HepG2 (cell line): ENCODE measurements around the gene MTSS2. TPM values are rescaled to one million over a fixed set of nuclear protein-coding genes. Genes with fewer than 3 reads are reported as not detected.

Experiments used
- CC2D1A ChIP-seq: sonication (generic); formaldehyde crosslinking; IDR thresholded peaks from 2 replicates; pipeline ENCODE4 v1.8.1; 2023; ENCODE audit warnings: mild to moderate bottlenecking, missing genetic modification reagents
- IKZF4 ChIP-seq: sonication (generic); formaldehyde crosslinking; IDR thresholded peaks from 2 replicates; pipeline ENCODE4 v1.5.1; 2020; ENCODE audit warnings: borderline replicate concordance, mild to moderate bottlenecking, low read depth, missing genetic modification reagents; ENCODE audit errors: not compliant biosample characterization
- MBD4 ChIP-seq: IDR thresholded peaks from 2 replicates; pipeline ENCODE4 v1.6.1; 2012; ENCODE audit warnings: low read length, inconsistent platforms, borderline replicate concordance
- MXI1 ChIP-seq: IDR thresholded peaks from 3 replicates; pipeline ENCODE4 v1.6.1; 2012; ENCODE audit warnings: low read depth, low read length, inconsistent platforms, borderline replicate concordance
- SMAD1 ChIP-seq: sonication (generic); formaldehyde crosslinking; IDR thresholded peaks from 2 replicates; pipeline ENCODE4 v1.4.0; 2020; ENCODE audit warnings: missing genetic modification reagents, low read depth, mild to moderate bottlenecking, borderline replicate concordance
- SMARCE1 ChIP-seq: fragments of 450-650 bp; IDR thresholded peaks from 2 replicates; pipeline ENCODE4 v1.6.1; 2017; ENCODE audit warnings: borderline replicate concordance
- THAP8 ChIP-seq: sonication (generic); formaldehyde crosslinking; IDR thresholded peaks from 2 replicates; pipeline ENCODE4 v1.5.1; 2020; ENCODE audit warnings: missing genetic modification reagents, mild to moderate bottlenecking, borderline replicate concordance
- U2AF2 ChIP-seq: fragments of 200-400 bp; formaldehyde crosslinking; IDR thresholded peaks from 2 replicates; pipeline ENCODE4 v1.6.1; 2017; ENCODE audit warnings: low read depth, mild to moderate bottlenecking, low read length
- YEATS4 ChIP-seq: sonication (generic); formaldehyde crosslinking; IDR thresholded peaks from 2 replicates; pipeline ENCODE4 v1.4.0; 2020; ENCODE audit warnings: missing genetic modification reagents, borderline replicate concordance
- ZFP90 ChIP-seq: sonication (generic); formaldehyde crosslinking; IDR thresholded peaks from 2 replicates; pipeline ENCODE4 v1.8.0; 2022; ENCODE audit warnings: missing genetic modification reagents, mild to moderate bottlenecking, inconsistent platforms, borderline replicate concordance
- ZFP91 ChIP-seq: sonication (generic); formaldehyde crosslinking; IDR thresholded peaks from 2 replicates; pipeline ENCODE4 v1.9.0; 2022; ENCODE audit warnings: missing genetic modification reagents, mild to moderate bottlenecking, borderline replicate concordance
- ZFYVE20 ChIP-seq: sonication (generic); formaldehyde crosslinking; IDR thresholded peaks from 2 replicates; pipeline ENCODE4 v1.8.0; 2023; ENCODE audit warnings: low read depth, mild to moderate bottlenecking, moderate library complexity, missing genetic modification reagents, borderline replicate concordance
- ZNF160 ChIP-seq: sonication (generic); formaldehyde crosslinking; IDR thresholded peaks from 2 replicates; pipeline ENCODE4 v1.8.0; 2022; ENCODE audit warnings: mild to moderate bottlenecking, inconsistent platforms, missing genetic modification reagents
- ZNF276 ChIP-seq: sonication (generic); formaldehyde crosslinking; IDR thresholded peaks from 2 replicates; pipeline ENCODE4 v1.4.0; 2020; ENCODE audit warnings: mild to moderate bottlenecking, low read depth, missing genetic modification reagents
- ZNF318 ChIP-seq: sonication (generic); formaldehyde crosslinking; IDR thresholded peaks from 2 replicates; pipeline ENCODE4 v1.4.0; 2020; ENCODE audit warnings: mild to moderate bottlenecking, missing genetic modification reagents
- ZNF337 ChIP-seq: sonication (generic); formaldehyde crosslinking; IDR thresholded peaks from 2 replicates; pipeline ENCODE4 v1.5.1; 2020; ENCODE audit warnings: missing genetic modification reagents, low read depth, mild to moderate bottlenecking, borderline replicate concordance
- polyA plus RNA-seq, 8 experiments: library from polyadenylated mRNA; depleted of rRNA in 3 of 8; stranded (reverse) in 7 of 8; unstranded in 1 of 8; fragments of >200 nt; fragmentation: Illumina TruSeq in 4 of 8; extraction: Trizol in 4 of 8; gene quantifications; 2 replicates each; pipeline versions ENCODE4 v1.2.1 to v1.2.3, GENCODE V29; 2011 to 2016; ENCODE audit warnings: low read depth in 4 of 8, missing spikeins in 1 of 8, mixed read lengths in 1 of 8; ENCODE audit not compliant: insufficient read depth in 1 of 8
- total RNA-seq, 5 experiments: library from RNA; depleted of rRNA; stranded (reverse); fragments of >200 nt; fragmentation: Illumina TruSeq; extraction: Trizol; gene quantifications; 2 replicates each; pipeline ENCODE4 v1.2.3, GENCODE V29; 2016; ENCODE audit warnings: low read depth in 1 of 5

MTSS2 gene
- total and polyA plus RNA-seq, 2 of the 13 experiments (the other 11 are each of a cell fraction or from before 2014, with no cell fraction given) = 132 to 242 TPM

DNA sequence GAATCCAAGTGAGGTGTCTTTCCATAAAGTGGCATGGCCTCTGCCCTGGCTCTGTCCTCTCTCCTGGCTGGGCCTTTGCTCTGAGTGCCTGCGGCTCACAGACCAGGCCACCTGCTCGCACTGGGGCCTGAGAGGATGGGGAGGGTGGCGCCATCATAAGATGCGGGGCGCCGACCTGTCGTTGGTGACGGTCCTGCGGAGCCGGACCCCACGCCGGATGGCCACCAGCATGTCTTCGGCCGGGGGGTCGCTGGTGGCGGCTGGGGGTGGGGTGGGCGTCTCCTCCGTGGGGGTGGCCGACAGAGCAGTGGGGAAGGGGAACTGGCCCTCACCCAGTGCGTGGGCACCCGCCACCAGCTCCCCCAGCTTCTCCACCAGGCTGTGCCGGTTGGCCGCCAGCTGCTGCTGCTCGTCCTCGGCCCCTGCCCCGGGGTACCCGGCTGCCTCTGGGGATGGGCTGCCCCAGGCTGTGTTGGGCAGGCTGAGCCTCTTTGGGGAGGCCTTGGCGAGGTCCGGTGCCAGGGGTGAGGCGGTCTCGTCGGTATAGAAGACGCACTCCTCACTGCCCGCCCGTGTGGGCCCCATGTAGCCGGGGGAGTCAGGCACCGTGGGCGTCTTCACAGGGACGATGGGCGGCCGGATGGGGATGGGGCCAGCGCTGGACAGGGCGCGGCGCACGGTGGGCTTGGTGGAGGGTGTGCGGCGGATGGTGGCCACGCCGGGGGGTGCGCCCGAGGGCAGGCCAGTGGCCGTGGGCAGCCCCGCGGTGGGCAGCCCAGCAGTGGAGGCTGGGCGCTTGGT is 22.1 kb downstream of the MTSS2 start (continued):
- TF ChIP-seq ZFP91 (CRISPR knock-in tag) (no peak), ZNF276 (no peak), SMAD1 (no peak), ZNF337 (CRISPR knock-in tag) (no peak), IKZF4 (CRISPR knock-in tag) (no peak), U2AF2 (no peak), MBD4 (no peak), YEATS4 (CRISPR knock-in tag) (no peak), ZNF318 (no peak), ZFYVE20 (CRISPR knock-in tag) (no peak), SMARCE1 (no peak), ZFP90 (CRISPR knock-in tag) (no peak), ZNF160 (no peak), THAP8 (CRISPR knock-in tag) (no peak), MXI1 (no peak), CC2D1A (CRISPR knock-in tag) (no peak)
